Measurements from ENCODE around the gene ARHGAP31.

Gene ARHGAP31

DNA sequence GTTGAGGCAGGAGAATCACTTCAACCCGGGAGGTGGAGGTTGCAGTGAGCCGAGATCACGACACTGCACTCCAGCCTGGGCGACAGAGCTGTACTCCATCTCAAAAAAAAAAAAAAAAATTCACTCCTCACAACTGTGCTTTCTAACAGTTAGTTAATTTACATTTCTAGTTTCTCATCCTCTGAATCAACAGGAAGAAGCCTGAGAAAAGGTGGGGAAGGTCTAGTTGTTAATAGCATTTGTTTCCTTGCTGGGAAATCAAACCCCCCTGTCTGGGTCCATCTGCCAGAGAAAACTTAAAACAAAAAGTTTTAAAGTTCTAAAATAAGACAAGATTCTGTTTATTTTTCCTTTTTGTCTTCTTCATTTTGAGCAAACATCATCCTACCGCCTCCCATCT is 106.9 kb downstream of the ARHGAP31 start:
- TF ChIP-seq, protein P1, sequence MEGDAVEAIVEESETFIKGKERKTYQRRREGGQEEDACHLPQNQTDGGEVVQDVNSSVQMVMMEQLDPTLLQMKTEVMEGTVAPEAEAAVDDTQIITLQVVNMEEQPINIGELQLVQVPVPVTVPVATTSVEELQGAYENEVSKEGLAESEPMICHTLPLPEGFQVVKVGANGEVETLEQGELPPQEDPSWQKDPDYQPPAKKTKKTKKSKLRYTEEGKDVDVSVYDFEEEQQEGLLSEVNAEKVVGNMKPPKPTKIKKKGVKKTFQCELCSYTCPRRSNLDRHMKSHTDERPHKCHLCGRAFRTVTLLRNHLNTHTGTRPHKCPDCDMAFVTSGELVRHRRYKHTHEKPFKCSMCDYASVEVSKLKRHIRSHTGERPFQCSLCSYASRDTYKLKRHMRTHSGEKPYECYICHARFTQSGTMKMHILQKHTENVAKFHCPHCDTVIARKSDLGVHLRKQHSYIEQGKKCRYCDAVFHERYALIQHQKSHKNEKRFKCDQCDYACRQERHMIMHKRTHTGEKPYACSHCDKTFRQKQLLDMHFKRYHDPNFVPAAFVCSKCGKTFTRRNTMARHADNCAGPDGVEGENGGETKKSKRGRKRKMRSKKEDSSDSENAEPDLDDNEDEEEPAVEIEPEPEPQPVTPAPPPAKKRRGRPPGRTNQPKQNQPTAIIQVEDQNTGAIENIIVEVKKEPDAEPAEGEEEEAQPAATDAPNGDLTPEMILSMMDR (IDR thresholded peaks at IDR 0.05; ENCODE audit: control insufficient read depth, insufficient read depth, low read depth, low read length, missing control alignments) = no peak
- no peak overlapping the region for H3K4me3 ChIP-seq (ENCODE audit: control insufficient read depth, low read depth, low read length)
- DNase-seq (ENCODE audit: low read depth) = no peak

DNA sequence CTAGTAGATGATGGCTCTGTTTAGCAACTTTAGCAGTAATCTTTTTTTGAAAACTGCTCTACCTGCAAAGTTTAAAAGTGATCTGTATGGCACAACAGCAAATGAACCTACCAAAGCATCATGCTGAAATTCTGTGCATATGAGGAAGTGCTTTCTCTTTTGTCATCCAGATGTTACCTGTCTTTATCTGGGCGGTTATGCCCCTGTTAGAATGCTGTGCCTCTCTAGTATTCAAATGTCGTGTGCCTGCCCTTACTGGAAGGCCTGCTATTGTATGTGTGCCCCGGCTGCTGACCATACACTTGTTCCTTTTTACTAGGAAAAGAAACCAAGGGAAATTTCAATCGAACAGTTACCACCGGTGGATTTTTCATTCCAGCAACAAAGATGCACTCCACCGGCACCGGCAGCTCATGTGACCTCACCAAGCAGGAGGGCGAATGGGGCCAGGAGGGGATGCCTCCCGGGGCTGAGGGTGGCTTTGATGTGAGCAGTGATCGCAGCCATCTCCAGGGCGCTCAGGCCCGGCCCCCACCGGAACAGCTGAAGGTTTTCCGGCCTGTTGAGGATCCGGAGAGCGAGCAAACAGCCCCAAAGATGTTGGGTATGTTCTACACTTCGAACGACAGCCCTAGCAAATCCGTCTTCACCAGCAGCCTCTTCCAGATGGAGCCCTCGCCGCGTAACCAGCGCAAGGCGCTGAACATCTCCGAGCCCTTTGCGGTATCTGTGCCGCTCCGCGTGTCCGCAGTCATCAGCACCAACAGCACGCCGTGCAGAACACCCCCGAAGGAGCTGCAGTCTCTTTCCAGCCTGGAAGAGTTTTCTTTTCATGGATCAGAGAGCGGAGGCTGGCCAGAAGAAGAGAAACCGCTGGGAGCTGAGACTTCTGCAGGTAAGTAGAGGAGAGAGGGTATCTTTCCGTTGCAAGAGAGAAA is 107.6 kb downstream of the ARHGAP31 start:
- DNase-seq (ENCODE audit: low read depth) = no peak
- no peak overlapping the region for H3K4me3 ChIP-seq (ENCODE audit: control insufficient read depth, low read depth, low read length)
- TF ChIP-seq, protein P1 (IDR thresholded peaks at IDR 0.05; ENCODE audit: control insufficient read depth, insufficient read depth, low read depth, low read length, missing control alignments) = no peak

DNA sequence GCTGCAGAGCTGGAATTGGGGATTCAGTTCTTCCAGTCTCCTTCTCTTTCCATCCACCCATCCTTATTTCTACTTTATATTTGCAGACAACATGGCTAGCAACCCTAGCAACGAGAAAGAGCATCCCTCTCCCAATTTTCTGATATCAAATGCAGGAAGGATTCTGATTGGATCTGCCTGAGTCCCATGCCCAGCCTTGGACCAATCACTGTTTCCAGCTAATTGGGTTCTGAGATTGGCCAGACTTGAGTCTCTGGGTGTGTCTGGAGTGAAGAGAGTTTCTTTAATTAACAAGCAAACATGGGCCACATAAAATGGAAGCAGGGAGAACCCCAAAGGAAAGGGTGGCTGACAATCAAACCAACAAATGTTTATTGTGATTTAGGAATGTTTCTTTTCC is 108.6 kb downstream of the ARHGAP31 start:
- DNase-seq (ENCODE audit: low read depth) = no peak
- TF ChIP-seq, protein P1 (IDR thresholded peaks at IDR 0.05; ENCODE audit: control insufficient read depth, insufficient read depth, low read depth, low read length, missing control alignments) = no peak
- H3K4me3 ChIP-seq (ENCODE audit: control insufficient read depth, low read depth, low read length) = no peak overlapping the region

DNA sequence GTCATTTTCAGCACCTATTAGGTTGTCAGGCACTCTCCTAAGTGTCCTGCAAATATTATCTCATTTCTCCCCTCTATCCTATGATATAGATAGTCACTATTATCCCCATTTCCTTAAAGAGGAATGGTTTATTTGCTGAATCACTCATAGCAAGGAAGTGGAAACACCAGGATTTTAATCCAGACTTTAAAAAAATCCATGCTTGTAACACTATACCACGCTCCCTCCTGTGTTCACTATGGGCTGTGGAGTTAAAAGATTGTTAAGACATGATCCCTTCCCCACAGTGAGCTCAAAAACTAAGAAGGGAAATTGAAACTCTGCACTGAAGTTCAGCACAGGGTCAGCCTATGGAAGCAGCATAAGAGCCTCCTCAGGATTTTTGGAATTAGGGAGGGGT is 109.0 kb downstream of the ARHGAP31 start:
- no peak overlapping the region for H3K4me3 ChIP-seq (ENCODE audit: control insufficient read depth, low read depth, low read length)
- TF ChIP-seq, protein P1 (IDR thresholded peaks at IDR 0.05; ENCODE audit: control insufficient read depth, insufficient read depth, low read depth, low read length, missing control alignments) = no peak
- no peak for DNase-seq (ENCODE audit: low read depth)

DNA sequence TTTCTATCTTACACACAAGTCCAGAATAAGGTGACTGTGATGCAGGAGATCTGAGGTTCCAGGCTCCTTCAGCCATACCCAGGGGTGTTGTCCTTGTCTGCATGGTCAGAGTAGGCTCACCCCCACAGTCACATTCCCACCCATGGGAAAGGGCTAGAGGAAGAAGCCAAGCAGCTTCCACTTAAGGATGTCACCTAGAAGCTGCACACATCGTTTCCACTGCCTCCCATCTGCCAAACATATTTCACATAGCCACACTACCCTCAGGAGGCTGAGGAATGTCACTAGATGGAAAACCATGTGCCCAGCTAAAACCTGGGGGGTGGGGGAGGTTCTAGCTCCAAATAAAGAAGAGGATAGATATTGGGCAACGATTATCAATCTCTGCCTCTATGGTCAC is 111.1 kb downstream of the ARHGAP31 start:
- no peak for DNase-seq (ENCODE audit: low read depth)

DNA sequence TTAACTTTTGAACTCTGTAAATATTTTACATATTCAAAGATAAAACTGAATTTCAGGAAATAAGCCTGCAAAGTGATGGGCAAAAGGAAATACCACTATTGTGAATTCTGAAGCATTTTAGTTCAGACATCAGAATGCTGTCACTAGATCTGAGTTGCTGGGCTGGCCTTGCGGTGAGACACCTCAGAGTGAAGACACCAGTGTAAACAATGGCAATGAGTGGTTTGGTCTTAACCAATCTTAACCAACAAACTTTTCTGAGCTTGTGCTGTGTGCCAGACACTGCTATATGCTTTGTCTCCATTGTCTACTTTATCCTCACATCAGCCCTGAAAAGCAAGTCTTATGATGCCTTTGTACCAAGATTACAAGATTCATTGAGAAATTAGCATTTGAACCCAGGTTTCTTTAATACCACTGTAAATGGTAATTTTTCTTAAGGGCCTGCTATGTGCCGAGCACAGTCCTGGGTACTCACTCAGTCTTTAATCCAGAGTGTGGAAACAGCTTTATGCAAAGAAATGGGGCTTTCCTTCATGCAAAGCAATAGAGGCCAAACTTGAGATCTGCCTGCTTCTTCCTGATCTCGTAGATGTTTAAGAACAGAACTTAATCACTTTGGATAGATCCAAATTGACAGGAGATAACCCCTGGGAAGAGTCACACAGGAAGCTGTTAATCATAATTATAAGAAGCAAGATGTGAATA is 114.2 kb downstream of the ARHGAP31 start:
- TF ChIP-seq, protein P1 (IDR thresholded peaks at IDR 0.05; ENCODE audit: control insufficient read depth, insufficient read depth, low read depth, low read length, missing control alignments) = no peak
- DNase-seq (ENCODE audit: low read depth) = no peak
- no peak overlapping the region for H3K4me3 ChIP-seq (ENCODE audit: control insufficient read depth, low read depth, low read length)

More for the DNA sequence above, 111.1 kb downstream of the ARHGAP31 start:
- TF ChIP-seq, protein P1 (IDR thresholded peaks at IDR 0.05; ENCODE audit: control insufficient read depth, insufficient read depth, low read depth, low read length, missing control alignments) = no peak
- no peak overlapping the region for H3K4me3 ChIP-seq (ENCODE audit: control insufficient read depth, low read depth, low read length)
